ENCODE measurements around the gene ASIC2.

GRCh38 chr17:33334703-33335102 lies 41.6 kb upstream of the ASIC2 start:
- TF ChIP-seq REST (IDR thresholded peaks at IDR 0.05; ENCODE audit: insufficient read depth in 1 of 2, low read depth in 2 of 2, low read length in 1 of 2) (no peak), CTCF (IDR thresholded peaks at IDR 0.05) (no peak), SIN3A (IDR thresholded peaks at IDR 0.05; ENCODE audit: borderline replicate concordance, insufficient read depth, low read depth, low read length) (no peak), TCF7L2 (IDR thresholded peaks at IDR 0.05; ENCODE audit: low read depth, low read length) (no peak)

Measured in Panc1 (cell line).